GM19043 (cell line): Measurements from ENCODE around the gene UBE2O.

Experiments used
- ATAC-seq: cut with Tn5 transposase; IDR thresholded peaks from one replicate; pipeline ENCODE4 v1.9.1; 2021; ENCODE audit warnings: low read depth; ENCODE audit not compliant: unreplicated experiment

UBE2O gene

GRCh38 chr17:76452660-76453430 lies at the start of gene UBE2O:
TSS of gene UBE2O (minus strand) at chr17:76453152. CDS start at chr17:76453141, 11 bp downstream.
- ATAC-seq = peak; percentile 85

DNA sequence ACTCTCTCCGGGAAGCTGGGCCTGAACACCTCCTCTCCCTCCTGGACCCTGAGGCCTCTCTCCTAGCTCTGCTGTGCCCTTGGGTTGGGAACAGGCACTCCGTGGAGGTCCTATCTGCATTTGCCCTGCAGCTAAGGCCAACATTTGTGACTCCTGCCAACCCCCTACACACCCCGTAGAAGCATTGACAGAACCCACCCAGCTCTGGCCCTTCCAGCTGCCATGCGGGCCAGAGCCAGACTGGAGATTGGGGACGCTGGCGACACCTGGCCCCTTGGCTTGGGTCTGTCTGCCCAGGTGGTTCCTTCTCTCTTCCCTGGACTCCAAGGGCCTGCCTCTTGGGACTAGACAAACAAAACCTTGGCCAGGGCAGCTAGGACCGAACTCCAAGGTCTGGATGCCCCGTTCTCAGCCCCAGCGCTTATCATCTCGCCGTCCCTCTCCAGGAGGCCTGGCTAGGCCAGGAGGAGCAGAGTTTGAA lies 48.9 kb upstream of the UBE2O start:
- no peak for ATAC-seq

DNA sequence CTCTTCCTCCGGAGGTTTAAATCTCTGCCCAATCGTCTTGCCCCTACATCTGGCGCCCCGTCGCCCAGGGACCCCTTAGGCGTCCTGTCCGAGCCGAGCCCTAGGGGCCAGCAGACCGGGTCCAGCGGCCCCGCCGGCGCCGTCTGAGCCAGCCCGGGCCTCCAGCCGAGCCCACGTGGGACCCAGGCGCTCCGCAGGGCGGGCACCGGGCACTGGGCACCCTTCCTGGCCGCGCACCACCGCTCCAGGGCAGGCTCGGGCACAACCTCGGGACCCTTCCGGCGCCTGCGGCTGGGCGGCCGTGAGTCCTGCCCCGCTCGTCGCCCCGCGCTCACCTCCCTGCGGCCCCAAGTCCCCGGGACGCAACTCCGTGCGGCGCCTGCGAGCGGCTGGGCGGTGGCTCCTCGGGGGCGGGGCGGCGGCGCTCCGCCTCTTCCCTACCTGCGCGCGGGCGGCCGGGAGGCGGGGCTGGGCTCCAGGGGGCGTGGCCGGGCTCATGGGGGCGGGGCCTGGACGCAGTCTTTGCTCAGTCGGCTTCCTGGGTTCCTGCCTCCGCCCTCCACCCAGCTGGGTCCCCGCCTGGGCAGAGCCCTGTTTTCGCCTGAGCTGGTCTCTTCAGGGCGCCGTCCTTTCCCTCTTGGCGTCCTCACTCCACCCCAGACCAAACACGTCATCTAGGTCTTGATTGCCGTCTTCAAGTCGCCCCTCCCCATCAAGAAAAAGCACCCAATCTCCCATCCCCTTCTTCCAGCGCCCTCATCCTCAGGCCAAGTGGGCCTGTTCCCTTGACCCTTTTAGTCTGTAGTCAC lies 48.3 kb upstream of the UBE2O start, which contains the start of gene RHBDF2:
TSS of gene RHBDF2 (minus strand) at position 406 of the 809 bp plus-strand sequence. CDS start 19,899 bp downstream, outside the sequence.
- ATAC-seq = no peak

DNA sequence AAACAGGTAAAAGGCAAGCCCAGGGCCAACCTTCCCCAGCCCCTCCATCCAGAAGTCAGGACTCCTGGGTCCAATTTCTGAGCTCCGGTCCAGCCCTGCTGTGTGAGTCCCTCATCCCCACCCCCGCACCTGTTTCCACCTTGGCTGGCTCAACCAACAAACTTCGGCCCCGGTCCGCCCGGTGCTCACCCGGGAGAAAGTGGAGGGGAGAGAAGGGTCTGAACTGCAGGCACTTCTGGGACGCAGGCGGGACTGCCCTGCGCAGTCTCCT lies 47.7 kb upstream of the UBE2O start:
- ATAC-seq = no peak

DNA sequence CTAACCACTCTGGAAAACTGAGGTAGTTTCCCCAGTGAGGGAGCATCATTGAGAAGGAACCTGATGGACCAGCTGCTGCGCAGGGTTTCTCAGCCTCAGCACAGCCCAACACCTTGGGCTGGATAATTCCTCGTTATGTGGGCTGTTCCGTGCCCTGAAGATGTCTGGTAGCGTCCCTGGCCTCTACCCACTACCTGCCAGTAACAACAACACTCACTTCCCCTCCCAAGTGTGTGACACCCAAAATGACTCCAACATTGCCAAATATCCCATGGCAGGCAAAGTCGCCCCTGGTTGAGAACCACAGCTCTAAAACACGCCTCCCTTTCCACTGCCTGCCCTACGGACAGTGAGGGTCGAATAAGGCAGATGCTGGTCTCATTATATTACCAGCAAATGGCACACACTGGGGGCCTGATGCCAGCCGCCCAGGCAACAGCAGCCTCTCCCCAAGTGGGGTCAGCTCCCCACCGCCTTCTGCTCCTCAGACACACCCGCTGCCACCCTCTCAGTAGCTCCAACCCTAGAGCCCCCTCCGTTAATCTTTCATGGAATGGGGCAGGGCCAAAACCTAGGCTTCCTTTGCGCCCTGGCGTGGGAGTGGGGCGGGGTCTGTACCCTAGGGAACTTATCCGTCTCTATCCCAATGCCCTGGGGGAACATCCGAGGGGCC lies 47.3 kb upstream of the UBE2O start:
- no peak for ATAC-seq

- ATAC-seq = no peak
These were observed 46.3 kb upstream of the UBE2O start for GRCh38 chr17:76499267-76499667.

GRCh38 chr17:76498876-76499251 lies 45.9 kb upstream of the UBE2O start:
- ATAC-seq = no peak

DNA sequence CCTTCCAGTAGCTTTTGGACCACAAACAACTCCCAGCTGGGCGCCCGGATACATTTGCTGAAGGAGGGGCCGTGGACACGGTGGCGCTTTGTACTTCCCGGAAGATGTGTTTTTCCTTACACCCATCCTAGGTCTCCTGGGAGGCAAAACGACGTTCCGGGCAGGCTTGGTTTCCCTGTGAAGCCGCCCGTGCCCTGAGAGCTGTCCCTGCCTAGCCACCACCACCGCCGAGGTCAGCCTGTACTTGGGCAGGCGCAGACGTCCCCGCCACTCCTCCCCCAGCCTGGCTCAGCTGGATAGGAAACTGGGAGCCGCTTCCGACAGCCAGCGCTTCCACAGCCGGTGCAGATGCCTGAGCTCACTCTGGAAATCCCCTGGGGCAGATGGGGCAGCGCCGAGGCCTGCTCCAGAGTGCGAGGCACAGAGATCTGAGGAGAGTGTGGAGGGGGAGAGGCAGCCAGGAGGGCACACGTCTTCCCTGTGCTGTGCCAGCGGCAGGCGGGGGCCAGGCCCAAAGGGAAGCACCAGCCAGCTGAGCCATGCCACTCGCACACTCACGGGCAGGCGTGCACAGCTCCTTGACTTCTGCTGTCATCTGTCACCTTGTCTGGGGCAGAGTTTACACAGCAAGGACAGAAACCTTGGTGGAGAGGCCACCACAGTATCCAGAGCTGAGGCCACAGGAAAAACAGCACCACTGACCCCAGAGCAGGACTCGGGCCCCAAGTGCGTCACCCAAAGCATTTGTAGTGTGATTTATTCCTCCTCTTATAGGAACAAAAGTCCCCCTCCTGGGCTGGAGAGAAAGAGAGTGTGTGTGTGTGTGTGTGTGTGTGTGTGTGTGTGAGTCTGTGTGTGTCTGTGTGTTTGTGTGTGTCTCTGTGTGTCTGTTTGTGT lies 45.3 kb upstream of the UBE2O start:
- ATAC-seq = no peak

GRCh38 chr17:76497699-76497978 lies 44.7 kb upstream of the UBE2O start:
- ATAC-seq = no peak

DNA sequence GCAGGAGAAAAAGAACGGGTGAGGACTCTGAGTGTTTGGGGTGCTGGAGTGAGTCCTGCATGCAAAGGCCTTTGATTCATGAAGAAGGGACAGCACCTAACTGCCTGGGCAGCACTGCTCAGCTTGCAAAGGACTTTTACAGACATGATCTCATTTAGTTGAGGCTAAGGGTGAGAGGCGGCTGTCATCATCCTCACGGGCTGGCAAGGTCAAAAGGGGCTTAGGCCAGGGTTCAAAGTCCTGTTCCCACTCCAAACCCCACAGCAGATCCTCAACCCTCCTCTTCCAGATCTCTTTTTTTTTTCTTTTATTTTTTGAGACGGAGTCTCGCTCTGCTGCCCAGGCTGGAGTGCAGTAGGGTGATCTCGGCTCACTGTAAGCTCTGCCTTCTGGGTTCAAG lies 43.5 kb upstream of the UBE2O start:
- no peak for ATAC-seq

- ATAC-seq = no peak
These were observed 42.9 kb upstream of the UBE2O start for GRCh38 chr17:76495663-76496400.

GRCh38 chr17:76493505-76494167 lies 40.7 kb upstream of the UBE2O start:
- ATAC-seq = no peak

- ATAC-seq = peak; percentile 38
These were observed 40.1 kb upstream of the UBE2O start for GRCh38 chr17:76492989-76493501.

DNA sequence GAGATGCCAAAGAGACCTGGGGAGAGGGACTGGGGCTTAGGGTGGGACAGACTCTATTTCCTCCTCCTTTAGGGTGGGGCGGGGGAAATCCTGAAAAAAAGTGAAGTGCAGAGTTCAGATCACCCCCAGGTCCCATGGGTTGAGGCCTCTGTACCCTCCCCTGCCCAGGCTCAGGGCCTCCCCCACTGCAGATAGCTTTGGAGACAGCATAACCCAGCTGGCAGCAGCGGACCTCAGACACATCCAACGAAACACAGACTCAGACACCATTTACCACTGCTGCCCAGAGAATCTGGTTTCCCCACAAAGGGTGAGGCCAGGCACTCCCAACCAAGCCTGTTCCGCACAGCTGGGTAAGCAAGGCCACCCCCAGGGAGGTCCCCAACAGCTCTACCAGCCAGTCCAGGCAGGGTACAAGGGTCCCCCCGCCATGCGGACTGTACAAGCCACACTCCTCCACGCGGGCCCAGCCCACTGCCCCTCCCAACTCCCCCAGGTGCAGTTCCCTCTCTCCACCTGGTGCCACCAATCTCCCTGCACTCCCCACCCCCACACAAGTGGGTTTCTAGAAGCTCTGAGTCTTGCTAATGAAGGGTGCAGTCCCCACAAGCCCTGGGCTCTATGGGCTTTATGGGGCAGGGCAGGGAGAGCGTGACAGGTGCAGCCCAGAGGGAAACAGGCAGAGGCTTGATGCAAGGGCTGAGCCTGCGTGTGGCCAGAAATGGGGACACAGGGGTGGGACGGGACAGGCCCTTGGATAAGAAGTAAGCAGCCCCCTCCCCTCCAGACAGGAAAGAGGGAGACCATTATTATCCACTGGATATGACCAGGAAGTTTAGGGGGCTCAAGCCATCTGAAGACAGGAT lies 39.4 kb upstream of the UBE2O start:
- ATAC-seq = peak; percentile 29

DNA sequence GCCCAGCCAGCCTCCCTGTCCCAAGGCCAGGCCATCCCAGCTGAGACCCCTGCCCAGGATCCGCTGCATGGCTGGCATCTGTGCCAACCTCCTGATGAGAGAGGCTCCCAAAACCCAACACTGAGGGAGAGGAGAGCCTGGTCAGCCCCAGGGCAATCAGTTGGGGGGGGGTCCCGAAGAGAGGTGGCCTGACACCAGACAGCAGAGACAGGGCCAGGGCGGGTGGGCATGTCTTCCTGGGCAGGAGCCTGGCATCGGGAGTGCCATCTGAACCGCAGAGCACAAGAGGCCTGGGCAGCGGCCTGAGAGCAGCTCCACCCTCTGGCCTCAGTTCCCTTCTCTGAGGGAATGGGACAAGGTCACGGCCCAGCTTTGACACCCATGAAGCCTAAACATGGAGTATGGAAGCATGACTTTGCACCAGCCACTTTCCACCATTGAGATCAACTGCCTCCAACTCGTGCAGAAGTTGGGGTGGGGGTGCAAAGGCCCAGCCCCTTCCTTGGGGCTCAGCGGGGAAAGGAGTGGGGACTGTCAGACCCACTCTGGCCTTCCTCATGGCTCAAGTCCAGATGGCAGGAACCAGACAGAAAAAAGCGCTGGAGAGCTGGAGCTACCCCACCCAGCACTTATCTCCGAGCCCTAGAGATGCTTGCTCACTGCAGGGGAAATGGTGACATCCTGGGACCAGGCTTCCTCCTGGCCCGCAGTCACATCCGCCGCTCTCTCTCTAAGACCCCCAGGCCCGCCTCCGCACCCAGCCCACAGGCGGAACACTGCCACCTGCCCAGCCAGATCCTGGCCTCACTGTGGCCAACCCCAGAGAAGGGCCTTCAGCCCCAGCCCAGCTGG lies 38.5 kb upstream of the UBE2O start:
- peak; percentile 10 for ATAC-seq

DNA sequence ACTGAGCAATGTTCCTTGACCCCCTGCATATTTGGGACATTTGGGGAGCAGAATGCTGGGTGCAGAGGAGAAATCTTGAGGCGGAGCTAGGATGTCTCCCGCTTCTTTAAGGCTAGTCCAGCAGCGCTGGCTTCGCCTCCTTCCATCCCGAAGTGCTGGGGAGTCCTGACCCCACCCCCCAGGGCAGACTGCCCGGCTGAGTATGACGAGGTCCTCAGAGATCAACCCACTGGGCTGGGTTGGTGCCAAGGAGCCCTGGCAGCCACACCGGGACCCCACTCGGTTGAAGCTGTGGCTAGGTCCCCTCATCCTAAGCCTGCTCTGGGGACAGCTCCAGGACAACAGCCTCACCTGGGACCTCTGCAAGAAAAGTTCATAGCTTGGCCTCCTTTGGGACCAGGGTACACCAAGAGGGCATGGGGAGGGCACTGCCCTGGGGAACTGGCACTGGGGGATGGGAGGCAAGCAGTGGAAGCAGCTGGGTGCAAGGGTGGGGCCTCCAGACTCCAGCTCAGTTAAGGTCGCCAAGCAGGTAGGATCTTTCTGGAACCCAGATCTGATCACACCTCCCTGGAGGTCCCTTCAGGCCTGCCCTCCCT lies 37.3 kb upstream of the UBE2O start:
- ATAC-seq = no peak
